COLO829 (cell line): ENCODE results near the gene HSD17B2.
"Not testable (repeated sequence)": the region's sequence is repeated elsewhere in the genome, so short reads cannot be mapped to it uniquely, and the experiment has no call there.

ENCODE experiments used
- DNase-seq: peaks from one replicate; pipeline ENCODE4 v3.0.0; 2012; ENCODE audit warnings: low spot score

The HSD17B2 gene

DNA sequence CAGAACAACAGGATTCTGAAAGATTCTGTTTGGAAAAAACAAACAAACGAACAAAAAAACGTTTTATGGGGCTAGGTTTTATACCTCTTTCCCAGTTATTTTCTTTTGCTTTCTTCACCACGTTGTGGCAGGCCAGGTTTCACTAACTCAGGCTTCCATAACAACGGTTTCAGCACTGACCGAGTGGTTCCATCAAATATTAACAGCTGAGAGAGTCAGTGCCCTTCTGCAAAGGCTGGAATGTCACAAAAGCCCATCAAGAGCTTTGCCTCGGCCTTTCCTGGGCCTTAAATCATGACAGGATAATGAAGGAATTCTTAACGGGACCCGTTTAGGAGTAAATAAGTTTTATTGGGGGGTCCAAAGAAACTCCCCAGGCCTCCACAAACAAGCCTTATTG lies 100.8 kb downstream of the HSD17B2 start:
- DNase-seq: no peak

- no peak for DNase-seq
Measured at GRCh38 chr16:82136956-82137821, 102.1 kb downstream of the HSD17B2 start.

DNA sequence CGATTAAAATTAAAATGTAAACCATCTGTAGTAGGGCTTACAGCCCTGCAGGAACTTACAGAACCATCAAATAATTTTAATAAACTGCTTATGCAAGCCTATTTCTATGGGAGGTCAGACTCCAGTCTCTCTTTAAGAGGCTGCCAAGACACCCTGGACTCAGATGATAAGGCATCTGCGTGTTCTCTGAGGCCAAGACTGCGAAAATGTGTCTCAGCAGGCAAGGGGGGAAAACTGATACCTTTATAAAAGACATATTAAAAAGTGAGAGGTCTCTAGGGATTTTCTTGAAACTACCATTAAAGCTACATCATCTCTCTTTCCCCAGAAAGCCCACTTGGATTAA lies 102.7 kb downstream of the HSD17B2 start:
- DNase-seq: no peak

DNA sequence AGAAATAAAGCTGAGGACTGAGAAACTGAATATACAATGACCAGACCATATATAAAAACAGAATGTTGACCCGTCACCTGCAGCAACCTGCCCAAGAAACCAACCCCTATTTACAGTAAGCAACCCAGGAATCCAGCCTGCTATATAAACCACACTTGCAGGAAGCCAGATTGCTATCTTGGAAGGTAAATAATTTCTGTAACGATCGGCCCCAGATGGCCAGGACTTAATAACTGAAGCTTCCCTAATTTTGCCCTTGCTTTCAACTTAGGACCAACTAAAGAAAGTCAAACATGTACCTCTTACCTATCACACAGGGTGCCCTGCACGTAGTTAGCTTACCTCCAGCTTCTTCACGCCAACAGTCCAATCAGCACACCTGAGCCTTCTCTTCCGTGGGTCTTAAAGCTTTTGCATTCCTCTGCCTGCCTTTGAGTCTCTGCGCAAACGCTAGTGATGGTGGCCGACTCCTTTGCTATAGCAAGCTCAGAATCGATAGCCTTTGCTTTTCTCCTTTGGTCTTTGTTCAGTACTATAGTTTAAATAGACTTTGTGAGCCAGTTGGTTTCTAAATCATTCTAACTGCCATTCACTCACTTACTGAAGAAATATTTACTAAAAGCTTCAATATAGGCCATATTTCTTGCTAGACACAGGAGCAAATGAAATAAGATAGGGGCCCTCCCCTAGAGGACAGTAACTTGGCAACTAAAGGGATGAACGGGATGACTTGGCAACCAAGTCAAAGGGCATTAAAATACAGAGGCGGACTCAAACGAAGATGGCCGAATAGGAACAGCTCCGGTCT lies 103.6 kb downstream of the HSD17B2 start:
- DNase-seq: no peak

DNA sequence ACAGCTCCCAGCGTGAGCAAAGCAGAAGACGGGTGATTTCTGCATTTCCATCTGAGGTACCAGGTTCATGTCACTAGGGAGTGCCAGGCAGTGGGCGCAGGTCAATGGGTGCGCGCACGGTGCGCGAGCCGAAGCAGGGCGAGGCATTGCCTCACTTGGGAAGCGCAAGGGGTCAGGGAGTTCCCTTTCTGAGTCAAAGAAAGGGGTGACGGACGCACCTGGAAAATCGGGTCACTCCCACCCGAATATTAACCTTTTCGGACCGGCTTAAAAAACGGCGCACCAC lies 104.2 kb downstream of the HSD17B2 start:
- not testable (repeated sequence) for DNase-seq

DNA sequence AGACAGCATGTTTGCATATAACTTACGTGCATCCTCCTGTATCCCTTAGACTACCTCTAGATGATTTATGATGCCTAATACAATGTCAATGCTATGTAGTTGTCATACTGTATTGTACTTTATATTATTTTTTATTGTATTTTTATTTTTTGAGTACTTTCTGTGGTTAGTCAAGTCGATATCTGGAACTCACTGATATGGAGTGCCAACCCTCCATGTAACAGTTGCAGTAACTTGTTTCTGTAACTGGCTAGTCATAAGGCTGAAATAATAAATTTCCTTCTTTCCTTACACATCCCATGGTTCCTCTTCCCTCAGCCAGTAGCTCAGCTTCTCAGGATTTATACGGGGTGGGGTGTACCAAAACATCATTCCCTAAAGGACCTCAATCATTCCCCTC lies 111.5 kb downstream of the HSD17B2 start:
- no peak for DNase-seq

DNA sequence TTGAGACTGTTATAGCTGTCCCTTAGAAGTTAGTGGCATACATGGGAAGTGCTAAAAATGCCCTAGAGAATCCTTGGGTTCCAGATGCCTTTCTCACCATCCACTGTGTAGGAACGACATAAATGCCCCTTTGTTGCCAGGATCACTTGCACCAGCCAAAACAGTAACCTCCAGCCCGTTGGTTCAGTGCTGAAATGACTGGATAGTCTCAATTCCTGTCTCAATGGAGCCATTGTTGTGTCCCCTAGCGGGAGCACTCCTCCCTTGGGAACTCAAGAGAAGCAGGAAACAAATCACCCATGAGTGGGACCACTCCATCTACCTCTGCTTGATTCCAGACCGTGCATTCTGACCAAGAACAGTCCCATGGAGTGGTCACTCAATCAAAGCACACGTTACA lies 111.9 kb downstream of the HSD17B2 start:
- peak; percentile 82 for DNase-seq

DNA sequence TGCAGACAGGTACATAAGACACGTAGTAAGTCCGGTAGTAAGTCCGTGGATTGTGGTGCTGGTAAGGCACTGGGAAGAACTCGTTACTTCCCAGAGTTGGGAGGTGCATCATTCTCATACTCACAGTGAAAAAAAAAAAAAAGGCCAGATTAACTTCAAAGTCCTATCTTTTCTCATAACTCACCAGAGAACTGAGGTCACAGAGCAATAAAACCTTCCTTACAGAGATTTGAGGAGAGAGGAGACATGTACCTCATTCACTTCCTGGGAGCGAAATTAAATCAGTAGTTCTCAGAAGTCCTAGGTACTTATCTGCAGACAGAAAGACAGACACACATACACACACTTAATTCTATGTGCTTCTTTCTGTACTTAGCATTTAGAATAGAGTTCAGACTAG lies 112.5 kb downstream of the HSD17B2 start:
- DNase-seq: no peak
